ENCODE measurements around the gene PAM.

The PAM gene

GRCh38 chr5:102833146-102833545 is 78.0 kb downstream of the PAM start:
- H3K9me3 ChIP-seq (ENCODE audit: control insufficient read depth in 2 of 2, low read length in 2 of 2) = no peaks in the 10 kb centered on the region
- no peaks in the 10 kb centered on the region for H3K4me1 ChIP-seq (ENCODE audit: control insufficient read depth, insufficient read depth, low read length)
- H3K27me3 ChIP-seq (ENCODE audit: control insufficient read depth in 1 of 2, insufficient read depth in 2 of 2, low read length in 2 of 2) = no peaks in the 10 kb centered on the region
- H3K9ac ChIP-seq (ENCODE audit: low read length in 2 of 2) = no peak overlapping the region
- H3K4me3 ChIP-seq (ENCODE audit: low read length in 2 of 2) = no peak overlapping the region
- H3K36me3 ChIP-seq (ENCODE audit: control insufficient read depth in 2 of 2, insufficient read depth in 2 of 2, low read length in 2 of 2) = no peaks in the 10 kb centered on the region
- no peak overlapping the region for H3K27ac ChIP-seq (ENCODE audit: low read length)

GRCh38 chr5:102834438-102834964 is 79.4 kb downstream of the PAM start:
- H3K9ac ChIP-seq (ENCODE audit: low read length in 2 of 2) = no peak overlapping the region
- no peaks in the 10 kb centered on the region for H3K4me1 ChIP-seq (ENCODE audit: control insufficient read depth, insufficient read depth, low read length)
- no peak overlapping the region for H3K27ac ChIP-seq (ENCODE audit: low read length)
- no peaks in the 10 kb centered on the region for H3K27me3 ChIP-seq (ENCODE audit: control insufficient read depth in 1 of 2, insufficient read depth in 2 of 2, low read length in 2 of 2)
- no peak overlapping the region for H3K4me3 ChIP-seq (ENCODE audit: low read length in 2 of 2)
- no peaks in the 10 kb centered on the region for H3K36me3 ChIP-seq (ENCODE audit: control insufficient read depth in 2 of 2, insufficient read depth in 2 of 2, low read length in 2 of 2)
- no peaks in the 10 kb centered on the region for H3K9me3 ChIP-seq (ENCODE audit: control insufficient read depth in 2 of 2, low read length in 2 of 2)

- no peak overlapping the region for H3K27ac ChIP-seq (ENCODE audit: low read length)
- no peak overlapping the region for H3K9ac ChIP-seq (ENCODE audit: low read length in 2 of 2)
- no peak overlapping the region for H3K4me3 ChIP-seq (ENCODE audit: low read length in 2 of 2)
- no peaks in the 10 kb centered on the region for H3K27me3 ChIP-seq (ENCODE audit: control insufficient read depth in 1 of 2, insufficient read depth in 2 of 2, low read length in 2 of 2)
- no peaks in the 10 kb centered on the region for H3K4me1 ChIP-seq (ENCODE audit: control insufficient read depth, insufficient read depth, low read length)
- H3K36me3 ChIP-seq (ENCODE audit: control insufficient read depth in 2 of 2, insufficient read depth in 2 of 2, low read length in 2 of 2) = no peaks in the 10 kb centered on the region
- no peaks in the 10 kb centered on the region for H3K9me3 ChIP-seq (ENCODE audit: control insufficient read depth in 2 of 2, low read length in 2 of 2)
Measured at GRCh38 chr5:102835717-102836116, 80.6 kb downstream of the PAM start.

GRCh38 chr5:102841021-102841420 is 85.9 kb downstream of the PAM start:
- H3K4me1 ChIP-seq (ENCODE audit: control insufficient read depth, insufficient read depth, low read length) = no peaks in the 10 kb centered on the region
- no peaks in the 10 kb centered on the region for H3K27me3 ChIP-seq (ENCODE audit: control insufficient read depth in 1 of 2, insufficient read depth in 2 of 2, low read length in 2 of 2)
- no peaks in the 10 kb centered on the region for H3K36me3 ChIP-seq (ENCODE audit: control insufficient read depth in 2 of 2, insufficient read depth in 2 of 2, low read length in 2 of 2)
- no peak overlapping the region for H3K9ac ChIP-seq (ENCODE audit: low read length in 2 of 2)
- no peaks in the 10 kb centered on the region for H3K9me3 ChIP-seq (ENCODE audit: control insufficient read depth in 2 of 2, low read length in 2 of 2)
- H3K27ac ChIP-seq (ENCODE audit: low read length) = no peak overlapping the region
- no peak overlapping the region for H3K4me3 ChIP-seq (ENCODE audit: low read length in 2 of 2)

GRCh38 chr5:102843997-102844396 is 88.9 kb downstream of the PAM start:
- Histone ChIP-seq H3K9ac (ENCODE audit: low read length in 2 of 2) (no peak overlapping the region), H3K36me3 (ENCODE audit: control insufficient read depth in 2 of 2, insufficient read depth in 2 of 2, low read length in 2 of 2) (no peaks in the 10 kb centered on the region), H3K9me3 (ENCODE audit: control insufficient read depth in 2 of 2, low read length in 2 of 2) (no peaks in the 10 kb centered on the region)

GRCh38 chr5:102845041-102845440 is 89.9 kb downstream of the PAM start:
- Histone ChIP-seq H3K4me1 (ENCODE audit: control insufficient read depth, insufficient read depth, low read length) (no peaks in the 10 kb centered on the region), H3K27ac (ENCODE audit: low read length) (no peak overlapping the region), H3K9me3 (ENCODE audit: control insufficient read depth in 2 of 2, low read length in 2 of 2) (no peaks in the 10 kb centered on the region), H3K9ac (ENCODE audit: low read length in 2 of 2) (no peak overlapping the region), H3K4me3 (ENCODE audit: low read length in 2 of 2) (no peak overlapping the region), H3K27me3 (ENCODE audit: control insufficient read depth in 1 of 2, insufficient read depth in 2 of 2, low read length in 2 of 2) (no peaks in the 10 kb centered on the region), H3K36me3 (ENCODE audit: control insufficient read depth in 2 of 2, insufficient read depth in 2 of 2, low read length in 2 of 2) (no peaks in the 10 kb centered on the region)

More at GRCh38 chr5:102843997-102844396, 88.9 kb downstream of the PAM start:
- H3K27me3 ChIP-seq (ENCODE audit: control insufficient read depth in 1 of 2, insufficient read depth in 2 of 2, low read length in 2 of 2) = no peaks in the 10 kb centered on the region
- H3K27ac ChIP-seq (ENCODE audit: low read length) = no peak overlapping the region
- no peaks in the 10 kb centered on the region for H3K4me1 ChIP-seq (ENCODE audit: control insufficient read depth, insufficient read depth, low read length)
- no peak overlapping the region for H3K4me3 ChIP-seq (ENCODE audit: low read length in 2 of 2)

GRCh38 chr5:102850503-102850902 is 95.4 kb downstream of the PAM start:
- Histone ChIP-seq H3K27me3 (ENCODE audit: control insufficient read depth in 1 of 2, insufficient read depth in 2 of 2, low read length in 2 of 2) (no peaks in the 10 kb centered on the region), H3K4me3 (ENCODE audit: low read length in 2 of 2) (no peak overlapping the region), H3K9me3 (ENCODE audit: control insufficient read depth in 2 of 2, low read length in 2 of 2) (no peaks in the 10 kb centered on the region), H3K9ac (ENCODE audit: low read length in 2 of 2) (no peak overlapping the region), H3K4me1 (ENCODE audit: control insufficient read depth, insufficient read depth, low read length) (no peaks in the 10 kb centered on the region), H3K36me3 (ENCODE audit: control insufficient read depth in 2 of 2, insufficient read depth in 2 of 2, low read length in 2 of 2) (no peaks in the 10 kb centered on the region), H3K27ac (ENCODE audit: low read length) (no peak overlapping the region)

GRCh38 chr5:102853680-102854079 is 98.6 kb downstream of the PAM start:
- Histone ChIP-seq H3K4me1 (ENCODE audit: control insufficient read depth, insufficient read depth, low read length) (no peaks in the 10 kb centered on the region), H3K27me3 (ENCODE audit: control insufficient read depth in 1 of 2, insufficient read depth in 2 of 2, low read length in 2 of 2) (no peaks in the 10 kb centered on the region), H3K4me3 (ENCODE audit: low read length in 2 of 2) (no peak overlapping the region), H3K9ac (ENCODE audit: low read length in 2 of 2) (no peak overlapping the region), H3K27ac (ENCODE audit: low read length) (no peak overlapping the region), H3K9me3 (ENCODE audit: control insufficient read depth in 2 of 2, low read length in 2 of 2) (no peaks in the 10 kb centered on the region), H3K36me3 (ENCODE audit: control insufficient read depth in 2 of 2, insufficient read depth in 2 of 2, low read length in 2 of 2) (no peaks in the 10 kb centered on the region)

GRCh38 chr5:102855681-102856388 is 100.7 kb downstream of the PAM start:
- Histone ChIP-seq H3K4me3 (ENCODE audit: low read length in 2 of 2) (no peak overlapping the region), H3K9ac (ENCODE audit: low read length in 2 of 2) (no peak overlapping the region), H3K27ac (ENCODE audit: low read length) (no peak overlapping the region), H3K9me3 (ENCODE audit: control insufficient read depth in 2 of 2, low read length in 2 of 2) (no peaks in the 10 kb centered on the region), H3K27me3 (ENCODE audit: control insufficient read depth in 1 of 2, insufficient read depth in 2 of 2, low read length in 2 of 2) (no peaks in the 10 kb centered on the region), H3K4me1 (ENCODE audit: control insufficient read depth, insufficient read depth, low read length) (no peaks in the 10 kb centered on the region), H3K36me3 (ENCODE audit: control insufficient read depth in 2 of 2, insufficient read depth in 2 of 2, low read length in 2 of 2) (no peaks in the 10 kb centered on the region)

GRCh38 chr5:102856389-102856777 is 101.3 kb downstream of the PAM start:
- no peak overlapping the region for H3K4me3 ChIP-seq (ENCODE audit: low read length in 2 of 2)
- H3K27ac ChIP-seq (ENCODE audit: low read length) = no peak overlapping the region
- H3K9ac ChIP-seq (ENCODE audit: low read length in 2 of 2) = no peak overlapping the region
- no peaks in the 10 kb centered on the region for H3K27me3 ChIP-seq (ENCODE audit: control insufficient read depth in 1 of 2, insufficient read depth in 2 of 2, low read length in 2 of 2)
- H3K9me3 ChIP-seq (ENCODE audit: control insufficient read depth in 2 of 2, low read length in 2 of 2) = peaks cover 0 to 2% of the 10 kb centered on the region in 2 donors
- H3K36me3 ChIP-seq (ENCODE audit: control insufficient read depth in 2 of 2, insufficient read depth in 2 of 2, low read length in 2 of 2) = no peaks in the 10 kb centered on the region
- no peaks in the 10 kb centered on the region for H3K4me1 ChIP-seq (ENCODE audit: control insufficient read depth, insufficient read depth, low read length)

GRCh38 chr5:102857076-102857818 is 102.1 kb downstream of the PAM start:
- Histone ChIP-seq H3K4me1 (ENCODE audit: control insufficient read depth, insufficient read depth, low read length) (no peaks in the 10 kb centered on the region), H3K9ac (ENCODE audit: low read length in 2 of 2) (peak overlapping the region in 1 of 2 donors; percentile 4), H3K36me3 (ENCODE audit: control insufficient read depth in 2 of 2, insufficient read depth in 2 of 2, low read length in 2 of 2) (no peaks in the 10 kb centered on the region), H3K27me3 (ENCODE audit: control insufficient read depth in 1 of 2, insufficient read depth in 2 of 2, low read length in 2 of 2) (no peaks in the 10 kb centered on the region), H3K4me3 (ENCODE audit: low read length in 2 of 2) (peak overlapping the region; percentile 14 to 24), H3K9me3 (ENCODE audit: control insufficient read depth in 2 of 2, low read length in 2 of 2) (peaks cover 0 to 2% of the 10 kb centered on the region in 2 donors), H3K27ac (ENCODE audit: low read length) (peak overlapping the region; percentile 53)
